ENCODE data around the gene SYNJ2. TPM values are rescaled to one million over a fixed set of nuclear protein-coding genes. Genes with fewer than 3 reads are reported as not detected.

SYNJ2 gene
- total and polyA plus RNA-seq, 7 experiments from 2014 or later, result 12.0 to 36.6 (median 22.5) TPM

DNA sequence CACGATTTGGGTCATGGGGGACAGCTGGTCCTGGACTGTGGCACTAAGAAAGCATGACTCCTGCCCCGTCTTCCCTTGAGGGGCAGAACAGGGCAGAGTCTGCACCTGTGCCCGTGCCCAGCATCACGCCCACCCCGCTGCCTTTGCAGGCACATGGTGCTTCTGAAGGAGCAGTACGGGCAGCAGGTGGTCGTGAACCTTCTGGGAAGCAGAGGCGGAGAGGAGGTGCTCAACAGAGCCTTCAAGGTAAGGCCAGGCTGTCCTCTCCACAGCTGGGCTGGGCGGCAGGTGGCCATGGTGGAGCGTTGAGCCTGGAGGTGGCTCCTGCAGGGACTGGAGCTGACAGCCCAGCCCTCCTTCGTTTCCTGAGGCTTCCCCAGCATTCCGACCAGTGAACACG lies 77.4 kb downstream of the SYNJ2 start:
- Mint-ChIP-seq H3K4me3 (peak overlapping the region in 3 of 10 donors; percentile 33 to 46 (median 33)), H3K4me1 (peaks cover 16 to 36% (median 31%) of the 10 kb centered on the region in 7 donors), H3K36me3 (peaks cover 0 to 27% (median 2%) of the 10 kb centered on the region in 5 donors), H3K27ac (peak overlapping the region in 7 of 9 donors; percentile 36 to 89 (median 70)), H3K9me3 (peaks cover 0 to under 1% (median 0%) of the 10 kb centered on the region in 11 donors), H3K27me3 (no peaks in the 10 kb centered on the region)
- Histone ChIP-seq H3K36me3 (ENCODE audit: control insufficient read depth in 2 of 3, insufficient read depth in 3 of 3, low read length in 3 of 3) (peaks cover 0 to 35% (median 5%) of the 10 kb centered on the region in 3 experiments), H3K4me1 (ENCODE audit: control insufficient read depth in 2 of 2, insufficient read depth in 2 of 2, low read length in 2 of 2) (peaks cover 3 to 21% of the 10 kb centered on the region in 2 donors), H3K4me3 (ENCODE audit: low read length) (no peak overlapping the region), H3K9me3 (ENCODE audit: control insufficient read depth in 2 of 3, low read length in 3 of 3) (no peaks in the 10 kb centered on the region), H3K27ac (ENCODE audit: low read depth, low read length) (no peak overlapping the region), H3K27me3 (ENCODE audit: control insufficient read depth in 2 of 2, insufficient read depth in 2 of 2, low read length in 2 of 2) (no peaks in the 10 kb centered on the region)
- ChIA-PET CTCF (interaction anchor here (1.8 to 2.5 kb wide), 2 partner anchors 12 to 33 kb away, joined by 12 to 20 read pairs; no protein-coding TSS in a partner anchor), POLR2A (interaction anchor here (1.3 to 1.5 kb wide), 2 partner anchors 75 to 79 kb away, joined by 3 to 6 read pairs; no protein-coding TSS in a partner anchor)
- ATAC-seq (no peak), DNase-seq (no peak)
- intact Hi-C loops (cut with micrococcal nuclease), result no loop called here

GRCh38 chr6:158060455-158061360 lies 79.0 kb downstream of the SYNJ2 start:
- H3K9me3 ChIP-seq (ENCODE audit: control insufficient read depth in 2 of 3, low read length in 3 of 3), result no peaks in the 10 kb centered on the region
- H3K4me3 ChIP-seq (ENCODE audit: low read length), result no peak overlapping the region
- Mint-ChIP-seq H3K4me3 (peak overlapping the region in 6 of 10 donors; percentile 14 to 56 (median 48)), H3K36me3 (peaks cover 0 to 29% (median 3%) of the 10 kb centered on the region in 5 donors), H3K4me1 (peaks cover 16 to 36% (median 31%) of the 10 kb centered on the region in 7 donors), H3K9me3 (no peaks in the 10 kb centered on the region), H3K27me3 (no peaks in the 10 kb centered on the region), H3K27ac (peak overlapping the region; percentile 52 to 95 (median 90))
- H3K27me3 ChIP-seq (ENCODE audit: control insufficient read depth in 2 of 2, insufficient read depth in 2 of 2, low read length in 2 of 2), result no peaks in the 10 kb centered on the region
- ATAC-seq (peak; percentile 24), DNase-seq (peak in 4 of 9 donors; percentile 20 to 31 (median 27))
- intact Hi-C loops (cut with micrococcal nuclease), result no loop called here
- peaks cover 0 to 43% (median 5%) of the 10 kb centered on the region in 3 experiments for H3K36me3 ChIP-seq (ENCODE audit: control insufficient read depth in 2 of 3, insufficient read depth in 3 of 3, low read length in 3 of 3)
- ChIA-PET CTCF (interaction anchor here (0.8 to 1.0 kb wide), 2 partner anchors 13 to 51 kb away, joined by 3 read pairs; no protein-coding TSS in a partner anchor), POLR2A (interaction anchor here (1.2 to 1.4 kb wide), 2 partner anchors 13 to 34 kb away, joined by 3 to 5 read pairs; no protein-coding TSS in a partner anchor)
- peak overlapping the region; percentile 38 for H3K27ac ChIP-seq (ENCODE audit: low read depth, low read length)
- H3K4me1 ChIP-seq (ENCODE audit: control insufficient read depth in 2 of 2, insufficient read depth in 2 of 2, low read length in 2 of 2), result peaks cover 3 to 21% of the 10 kb centered on the region in 2 donors

DNA sequence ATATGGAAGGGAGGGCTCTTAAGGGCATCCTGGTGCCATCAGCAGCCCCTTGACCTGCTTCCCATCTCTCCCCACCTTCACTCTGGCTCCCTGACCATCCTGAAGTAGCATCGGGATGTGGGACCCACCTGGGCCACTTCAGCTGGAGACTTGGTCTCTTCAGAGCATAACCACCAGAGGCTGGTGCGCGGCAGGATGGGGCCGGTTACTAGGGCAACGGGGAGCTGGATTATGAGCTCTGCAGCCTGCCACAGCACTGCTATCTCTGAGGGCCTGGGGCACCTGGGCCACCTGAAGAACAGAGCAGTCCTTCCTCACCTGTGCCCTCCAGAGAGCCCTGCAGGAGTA lies 79.7 kb downstream of the SYNJ2 start:
- H3K4me3 Mint-ChIP-seq, result no peak overlapping the region
- ATAC-seq, result no peak
- intact Hi-C loops (cut with micrococcal nuclease), result no loop called here
- CTCF ChIA-PET, result interaction anchor here (1.0 kb wide), 1 partner anchor 35 kb away, joined by 5 read pairs; no protein-coding TSS in a partner anchor
- peak overlapping the region in 5 of 9 donors; percentile 25 to 91 (median 48) for H3K27ac Mint-ChIP-seq
- Histone ChIP-seq H3K4me1 (ENCODE audit: control insufficient read depth in 2 of 2, insufficient read depth in 2 of 2, low read length in 2 of 2) (peaks cover 3 to 21% of the 10 kb centered on the region in 2 donors), H3K36me3 (ENCODE audit: control insufficient read depth in 2 of 3, insufficient read depth in 3 of 3, low read length in 3 of 3) (peaks cover 0 to 47% (median 6%) of the 10 kb centered on the region in 3 experiments), H3K27me3 (ENCODE audit: control insufficient read depth in 2 of 2, insufficient read depth in 2 of 2, low read length in 2 of 2) (no peaks in the 10 kb centered on the region), H3K4me3 (ENCODE audit: low read length) (no peak overlapping the region), H3K9me3 (ENCODE audit: control insufficient read depth in 2 of 3, low read length in 3 of 3) (no peaks in the 10 kb centered on the region), H3K27ac (ENCODE audit: low read depth, low read length) (peak overlapping the region; percentile 38)
- H3K27me3 Mint-ChIP-seq, result no peaks in the 10 kb centered on the region
- peaks cover 16 to 33% (median 28%) of the 10 kb centered on the region in 7 donors for H3K4me1 Mint-ChIP-seq
- no peaks in the 10 kb centered on the region for H3K9me3 Mint-ChIP-seq
- H3K36me3 Mint-ChIP-seq, result peaks cover 0 to 32% (median 7%) of the 10 kb centered on the region in 5 donors
- no peak for DNase-seq
- POLR2A ChIA-PET, result interaction anchor here (1.4 kb wide), 1 partner anchor 14 kb away, joined by 3 read pairs; no protein-coding TSS in a partner anchor

GRCh38 chr6:158061709-158062461 lies 80.2 kb downstream of the SYNJ2 start:
- no peaks in the 10 kb centered on the region for H3K27me3 ChIP-seq (ENCODE audit: control insufficient read depth in 2 of 2, insufficient read depth in 2 of 2, low read length in 2 of 2)
- no peaks in the 10 kb centered on the region for H3K9me3 ChIP-seq (ENCODE audit: control insufficient read depth in 2 of 3, low read length in 3 of 3)
- H3K27ac ChIP-seq (ENCODE audit: low read depth, low read length), result no peak overlapping the region
- DNase-seq (no peak), ATAC-seq (no peak)
- POLR2A ChIA-PET, result interaction anchor here (1.1 to 1.4 kb wide), 3 partner anchors 15 to 125 kb away, joined by 3 read pairs; no protein-coding TSS in a partner anchor
- intact Hi-C loops (cut with micrococcal nuclease), result no loop called here
- no peak overlapping the region for H3K4me3 ChIP-seq (ENCODE audit: low read length)
- Mint-ChIP-seq H3K27ac (peak overlapping the region in 5 of 9 donors; percentile 25 to 91 (median 53)), H3K4me1 (peaks cover 16 to 33% (median 28%) of the 10 kb centered on the region in 7 donors), H3K9me3 (no peaks in the 10 kb centered on the region), H3K27me3 (no peaks in the 10 kb centered on the region), H3K36me3 (peaks cover 2 to 35% (median 11%) of the 10 kb centered on the region in 5 donors), H3K4me3 (no peak overlapping the region)
- peaks cover 3 to 21% of the 10 kb centered on the region in 2 donors for H3K4me1 ChIP-seq (ENCODE audit: control insufficient read depth in 2 of 2, insufficient read depth in 2 of 2, low read length in 2 of 2)
- CTCF ChIA-PET, result interaction anchor here (1.0 kb wide), 1 partner anchor 36 kb away, joined by 5 read pairs; no protein-coding TSS in a partner anchor
- H3K36me3 ChIP-seq (ENCODE audit: control insufficient read depth in 2 of 3, insufficient read depth in 3 of 3, low read length in 3 of 3), result peaks cover 0 to 47% (median 11%) of the 10 kb centered on the region in 3 experiments

DNA sequence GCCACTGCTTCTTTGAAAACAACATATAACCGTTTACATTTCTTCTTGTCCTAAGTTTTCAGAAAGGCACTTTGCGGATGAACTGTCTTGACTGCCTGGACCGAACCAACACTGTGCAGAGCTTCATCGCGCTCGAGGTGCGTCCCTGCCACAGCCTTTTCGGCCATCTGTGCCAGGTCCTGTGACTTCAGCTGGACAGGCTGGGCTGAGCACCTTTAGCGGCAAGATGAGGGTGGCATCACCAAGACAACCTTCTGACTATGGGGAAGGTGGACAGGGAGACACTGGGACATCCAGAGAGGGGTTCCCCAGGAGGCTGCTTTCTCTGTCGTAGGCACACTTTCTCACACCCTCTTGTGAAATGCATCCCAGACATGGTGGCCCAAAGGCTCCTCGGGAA lies 82.1 kb downstream of the SYNJ2 start:
- H3K27ac Mint-ChIP-seq, result peak overlapping the region in 1 of 9 donors; percentile 43
- POLR2A ChIA-PET, result interaction anchor here (0.7 kb wide), 1 partner anchor 981 kb away, joined by 4 read pairs; no protein-coding TSS in a partner anchor

More for the DNA sequence above, 82.1 kb downstream of the SYNJ2 start:
- ATAC-seq (no peak), DNase-seq (no peak)
- Mint-ChIP-seq H3K9me3 (no peaks in the 10 kb centered on the region), H3K27me3 (no peaks in the 10 kb centered on the region), H3K4me1 (peaks cover 3 to 18% (median 13%) of the 10 kb centered on the region in 7 donors), H3K4me3 (no peak overlapping the region), H3K36me3 (peaks cover 6 to 48% (median 18%) of the 10 kb centered on the region in 5 donors)
- Histone ChIP-seq H3K4me1 (ENCODE audit: control insufficient read depth in 2 of 2, insufficient read depth in 2 of 2, low read length in 2 of 2) (peaks cover 0 to 16% of the 10 kb centered on the region in 2 donors), H3K27ac (ENCODE audit: low read depth, low read length) (no peak overlapping the region), H3K36me3 (ENCODE audit: control insufficient read depth in 2 of 3, insufficient read depth in 3 of 3, low read length in 3 of 3) (peaks cover 0 to 66% (median 17%) of the 10 kb centered on the region in 3 experiments), H3K4me3 (ENCODE audit: low read length) (no peak overlapping the region), H3K27me3 (ENCODE audit: control insufficient read depth in 2 of 2, insufficient read depth in 2 of 2, low read length in 2 of 2) (no peaks in the 10 kb centered on the region), H3K9me3 (ENCODE audit: control insufficient read depth in 2 of 3, low read length in 3 of 3) (no peaks in the 10 kb centered on the region)
- CTCF ChIA-PET, result interaction anchor here (0.7 to 1.5 kb wide), 3 partner anchors 9 to 15 kb away, joined by 3 to 4 read pairs (median 3); no protein-coding TSS in a partner anchor
- intact Hi-C loops (cut with micrococcal nuclease), result no loop called here
